ENCODE results near the gene DNMT3B. TPM values are rescaled to one million over a fixed set of nuclear protein-coding genes. Genes with fewer than 3 reads are reported as not detected.

The DNMT3B gene
- total and polyA plus RNA-seq, 2 donors (not counting 1 experiment from before 2014, with no cell fraction given), result 0.15 to 0.47 TPM

DNA sequence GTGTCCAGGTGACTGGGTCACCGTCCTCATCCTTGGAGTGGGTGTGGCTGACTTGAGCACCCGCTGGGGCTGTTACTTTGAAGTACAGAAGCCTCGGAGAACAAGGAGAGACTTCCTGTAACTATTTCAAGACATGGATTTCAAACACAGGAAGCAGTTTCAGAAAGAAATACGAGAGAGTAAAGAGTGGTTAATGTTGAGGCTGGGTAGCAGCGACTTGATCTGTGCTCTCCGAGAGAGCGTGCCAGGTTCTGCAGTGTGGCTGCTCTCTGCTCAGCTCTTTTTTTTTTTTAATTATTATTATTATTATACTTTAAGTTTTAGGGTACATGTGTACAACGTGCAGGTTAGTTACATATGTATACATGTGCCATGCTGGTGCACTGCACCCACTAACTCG is 79.0 kb downstream of the DNMT3B start:
- Histone ChIP-seq H4K20me1 (ENCODE audit: control insufficient read depth, insufficient read depth, low read length, poor library complexity, severe bottlenecking) (peaks cover 68% of the 10 kb centered on the region), H3K9me3 (ENCODE audit: control extremely low read depth in 1 of 3, control insufficient read depth in 2 of 3, insufficient read depth in 1 of 3, low read length in 2 of 3) (no peaks in the 10 kb centered on the region), H3K4me1 (ENCODE audit: control insufficient read depth in 2 of 2, insufficient read depth in 2 of 2, low read length in 2 of 2) (no peaks in the 10 kb centered on the region), H3K4me2 (replicated peaks; ENCODE audit: low read depth, low read length, poor library complexity, severe bottlenecking) (no peak overlapping the region), H2AFZ (ENCODE audit: insufficient read depth, low read depth, low read length, poor library complexity, severe bottlenecking) (no peak overlapping the region), H3K36me3 (replicated peaks in 1 of 2; ENCODE audit: control extremely low read depth in 1 of 2, control insufficient read depth in 1 of 2, extremely low read depth in 1 of 2, insufficient read depth in 2 of 2, low read length in 1 of 2) (peaks cover 11 to 81% of the 10 kb centered on the region in 2 experiments), H3K27me3 (replicated peaks in 1 of 4; ENCODE audit: control extremely low read depth in 1 of 4, control insufficient read depth in 3 of 4, insufficient read depth in 4 of 4, low read length in 3 of 4) (no peaks in the 10 kb centered on the region), H3K9ac (ENCODE audit: low read length) (no peak overlapping the region), H3K79me2 (ENCODE audit: control insufficient read depth, insufficient read depth, low read length) (peaks cover 52% of the 10 kb centered on the region), H3K27ac (ENCODE audit: low read length in 2 of 2) (no peak overlapping the region), H3K4me3 (ENCODE audit: control extremely low read depth in 1 of 5, extremely low read depth in 1 of 5, insufficient read depth in 1 of 5, low read depth in 2 of 5, low read length in 4 of 5) (no peak overlapping the region)
- DNase-seq, result no peak
- Mint-ChIP-seq H3K27ac (no peak overlapping the region), H3K4me1 (peaks cover 6% of the 10 kb centered on the region), H3K9me3 (ENCODE audit: insufficient read depth) (no peaks in the 10 kb centered on the region), H3K4me3 (no peak overlapping the region), H3K27me3 (no peaks in the 10 kb centered on the region)
- ChIA-PET POLR2A (no interaction called here), CTCF (interaction anchor here (0.9 to 1.4 kb wide), 2 partner anchors 9 to 51 kb away, joined by 3 to 4 read pairs; no protein-coding TSS in a partner anchor)
- 17% methylated on average over 2 of the region's 9 CpGs for WGBS (ENCODE audit: insufficient coverage)
- TF ChIP-seq EZH2 (IDR thresholded peaks at IDR 0.05; ENCODE audit: borderline replicate concordance, insufficient read depth, low read depth, low read length, poor library complexity, severe bottlenecking), result no peak
- ATAC-seq (ENCODE audit: low read depth), result no peak
- intact Hi-C loops (cut with micrococcal nuclease), result no loop called here

DNA sequence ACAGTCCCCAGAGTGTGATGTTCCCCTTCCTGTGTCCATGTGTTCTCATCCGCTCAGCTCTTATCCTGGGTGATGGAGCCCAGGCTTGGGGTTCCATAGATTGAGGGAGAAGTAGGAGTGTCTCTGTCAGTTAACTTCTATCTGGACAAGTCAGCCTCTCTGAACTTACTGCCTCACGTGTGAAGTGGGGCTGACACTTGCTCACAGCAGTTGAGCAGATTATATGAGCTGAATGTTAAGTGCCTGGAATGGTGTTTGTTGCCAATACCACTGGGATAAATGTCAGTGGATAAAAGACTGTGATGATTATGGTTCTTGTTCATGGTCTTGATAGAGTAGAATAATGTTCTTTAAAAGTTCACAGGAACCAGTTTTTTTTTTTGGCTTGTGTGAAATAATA is 79.4 kb downstream of the DNMT3B start:
- no peak overlapping the region for H3K27ac ChIP-seq (ENCODE audit: low read length in 2 of 2)
- peaks cover 6% of the 10 kb centered on the region for H3K4me1 Mint-ChIP-seq
- POLR2A ChIA-PET, result no interaction called here
- intact Hi-C loops (cut with micrococcal nuclease), result no loop called here
- H4K20me1 ChIP-seq (ENCODE audit: control insufficient read depth, insufficient read depth, low read length, poor library complexity, severe bottlenecking), result peaks cover 66% of the 10 kb centered on the region
- 83% methylated on average over 1 of the region's 2 CpGs for WGBS (ENCODE audit: insufficient coverage)
- TF ChIP-seq EZH2 (IDR thresholded peaks at IDR 0.05; ENCODE audit: borderline replicate concordance, insufficient read depth, low read depth, low read length, poor library complexity, severe bottlenecking), result no peak
- TF ChIP-seq, protein P1, sequence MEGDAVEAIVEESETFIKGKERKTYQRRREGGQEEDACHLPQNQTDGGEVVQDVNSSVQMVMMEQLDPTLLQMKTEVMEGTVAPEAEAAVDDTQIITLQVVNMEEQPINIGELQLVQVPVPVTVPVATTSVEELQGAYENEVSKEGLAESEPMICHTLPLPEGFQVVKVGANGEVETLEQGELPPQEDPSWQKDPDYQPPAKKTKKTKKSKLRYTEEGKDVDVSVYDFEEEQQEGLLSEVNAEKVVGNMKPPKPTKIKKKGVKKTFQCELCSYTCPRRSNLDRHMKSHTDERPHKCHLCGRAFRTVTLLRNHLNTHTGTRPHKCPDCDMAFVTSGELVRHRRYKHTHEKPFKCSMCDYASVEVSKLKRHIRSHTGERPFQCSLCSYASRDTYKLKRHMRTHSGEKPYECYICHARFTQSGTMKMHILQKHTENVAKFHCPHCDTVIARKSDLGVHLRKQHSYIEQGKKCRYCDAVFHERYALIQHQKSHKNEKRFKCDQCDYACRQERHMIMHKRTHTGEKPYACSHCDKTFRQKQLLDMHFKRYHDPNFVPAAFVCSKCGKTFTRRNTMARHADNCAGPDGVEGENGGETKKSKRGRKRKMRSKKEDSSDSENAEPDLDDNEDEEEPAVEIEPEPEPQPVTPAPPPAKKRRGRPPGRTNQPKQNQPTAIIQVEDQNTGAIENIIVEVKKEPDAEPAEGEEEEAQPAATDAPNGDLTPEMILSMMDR (IDR thresholded peaks at IDR 0.05), result no peak
- no peaks in the 10 kb centered on the region for H3K4me1 ChIP-seq (ENCODE audit: control insufficient read depth in 2 of 2, insufficient read depth in 2 of 2, low read length in 2 of 2)
- no peak overlapping the region for H3K27ac Mint-ChIP-seq
- ATAC-seq (ENCODE audit: low read depth), result no peak
- H3K27me3 ChIP-seq (replicated peaks in 1 of 4; ENCODE audit: control extremely low read depth in 1 of 4, control insufficient read depth in 3 of 4, insufficient read depth in 4 of 4, low read length in 3 of 4), result no peaks in the 10 kb centered on the region
- H3K79me2 ChIP-seq (ENCODE audit: control insufficient read depth, insufficient read depth, low read length), result peaks cover 48% of the 10 kb centered on the region
- H3K27me3 Mint-ChIP-seq, result no peaks in the 10 kb centered on the region
- CTCF ChIA-PET, result interaction anchor here (0.9 to 1.4 kb wide), 2 partner anchors 9 to 52 kb away, joined by 3 to 4 read pairs; no protein-coding TSS in a partner anchor
- H3K4me3 ChIP-seq (ENCODE audit: control extremely low read depth in 1 of 5, extremely low read depth in 1 of 5, insufficient read depth in 1 of 5, low read depth in 2 of 5, low read length in 4 of 5), result no peak overlapping the region
- no peak overlapping the region for H3K9ac ChIP-seq (ENCODE audit: low read length)
- no peak overlapping the region for H3K4me2 ChIP-seq (replicated peaks; ENCODE audit: low read depth, low read length, poor library complexity, severe bottlenecking)
- H3K9me3 Mint-ChIP-seq (ENCODE audit: insufficient read depth), result no peaks in the 10 kb centered on the region
- no peaks in the 10 kb centered on the region for H3K9me3 ChIP-seq (ENCODE audit: control extremely low read depth in 1 of 3, control insufficient read depth in 2 of 3, insufficient read depth in 1 of 3, low read length in 2 of 3)
- H3K36me3 ChIP-seq (replicated peaks in 1 of 2; ENCODE audit: control extremely low read depth in 1 of 2, control insufficient read depth in 1 of 2, extremely low read depth in 1 of 2, insufficient read depth in 2 of 2, low read length in 1 of 2), result peaks cover 13 to 81% of the 10 kb centered on the region in 2 experiments
- H2AFZ ChIP-seq (ENCODE audit: insufficient read depth, low read depth, low read length, poor library complexity, severe bottlenecking), result no peak overlapping the region
- DNase-seq, result no peak
- H3K4me3 Mint-ChIP-seq, result no peak overlapping the region
